MM.1S (cell line): ENCODE data around the gene TRIM68.

Source experiments
- DNase-seq: peaks from one replicate; pipeline ENCODE4 v3.0.0-alpha.2; 2015
- H2AFZ ChIP-seq: fragments of 300-600 bp; sonication (generic); 2 replicates; pipeline ENCODE4 v1.6.0; 2016; ENCODE audit warnings: antibody characterized with exemption, low read length
- H3F3A ChIP-seq: fragments of 300-600 bp; sonication (generic); 2 replicates; pipeline ENCODE4 v1.6.1; 2016; ENCODE audit warnings: mild to moderate bottlenecking, antibody characterized with exemption, low read length, moderate library complexity, mixed read lengths; ENCODE audit not compliant: insufficient read depth
- H3K27ac ChIP-seq: fragments of 300-600 bp; sonication (generic); 2 replicates; pipeline ENCODE4 v1.5.1; 2016; ENCODE audit warnings: mild to moderate bottlenecking, low read length
- H3K27me3 ChIP-seq: fragments of 300-600 bp; sonication (generic); replicated peaks from 2 replicates; pipeline ENCODE4 v1.6.0; 2016; ENCODE audit warnings: low read length; ENCODE audit not compliant: insufficient read depth
- H3K36me3 ChIP-seq: fragments of 300-600 bp; sonication (generic); replicated peaks from 2 replicates; pipeline ENCODE4 v1.6.1; 2016; ENCODE audit warnings: mild to moderate bottlenecking, low read length, mixed read lengths; ENCODE audit not compliant: insufficient read depth
- H3K4me1 ChIP-seq: fragments of 300-600 bp; sonication (generic); 2 replicates; pipeline ENCODE4 v1.6.1; 2016; ENCODE audit warnings: low read length, mixed read lengths
- H3K4me2 ChIP-seq: fragments of 300-600 bp; sonication (generic); 2 replicates; pipeline ENCODE4 v1.6.0; 2016; ENCODE audit warnings: low read depth, low read length
- H3K4me3 ChIP-seq: fragments of 300-600 bp; sonication (generic); 2 replicates; pipeline ENCODE4 v1.5.1; 2016; ENCODE audit warnings: low read length, mixed read lengths
- H3K79me2 ChIP-seq: fragments of 300-600 bp; sonication (generic); 2 replicates; pipeline ENCODE4 v1.6.1; 2016; ENCODE audit warnings: mixed run types, low read length, mixed read lengths
- H3K9ac ChIP-seq: fragments of 300-600 bp; sonication (generic); 2 replicates; pipeline ENCODE4 v1.6.1; 2016; ENCODE audit warnings: low read length, mixed read lengths
- H3K9me2 ChIP-seq: fragments of 300-600 bp; sonication (generic); replicated peaks from 2 replicates; pipeline ENCODE4 v1.6.1; 2016; ENCODE audit warnings: mild to moderate bottlenecking, low read length, mixed read lengths; ENCODE audit not compliant: insufficient read depth
- H3K9me3 ChIP-seq: fragments of 300-600 bp; sonication (generic); replicated peaks from 2 replicates; pipeline ENCODE4 v1.6.1; 2016; ENCODE audit warnings: mild to moderate bottlenecking, low read length, mixed read lengths; ENCODE audit not compliant: insufficient read depth
- H4K20me1 ChIP-seq: fragments of 300-600 bp; sonication (generic); 2 replicates; pipeline ENCODE4 v1.6.1; 2016; ENCODE audit warnings: mild to moderate bottlenecking, low read length, moderate library complexity, mixed read lengths; ENCODE audit not compliant: insufficient read depth
- EZH2 ChIP-seq: fragments of 300-600 bp; sonication (generic); optimal IDR thresholded peaks from 2 replicates; pipeline ENCODE3; 2017; ENCODE audit warnings: low read depth, mild to moderate bottlenecking, antibody characterized with exemption, low read length, mixed read lengths
- EZH2phosphoT487 ChIP-seq: fragments of 300-600 bp; sonication (generic); IDR thresholded peaks from 2 replicates; pipeline ENCODE4 v1.6.1; 2018; ENCODE audit warnings: antibody characterized with exemption, low read length
- TF ChIP-seq, protein P1 (sequence below): fragments of 300-600 bp; sonication (generic); IDR thresholded peaks from 2 replicates; pipeline ENCODE4 v1.5.1; 2016; ENCODE audit warnings: antibody characterized with exemption, low read length, mixed read lengths

The TRIM68 gene

DNA sequence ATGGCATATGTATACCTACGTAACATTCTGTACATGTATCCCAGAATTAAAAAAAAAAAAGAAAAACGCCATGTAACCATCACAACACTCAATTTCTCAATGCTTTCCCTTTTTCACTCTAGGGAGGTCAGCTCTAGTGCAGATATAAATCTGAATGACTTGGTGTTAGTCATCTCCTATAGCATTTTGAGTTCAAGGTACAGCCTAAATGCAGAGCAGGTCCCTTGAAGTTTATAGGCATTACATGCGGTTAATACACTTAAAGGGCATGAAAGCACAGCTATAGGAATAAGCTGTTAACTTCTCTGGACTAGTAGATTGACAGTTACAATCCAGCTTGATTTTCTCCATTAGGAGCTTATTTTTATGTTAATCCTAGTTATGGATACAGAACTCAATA lies 42.7 kb downstream of the TRIM68 start:
- H3K79me2 ChIP-seq = no peaks in the 10 kb centered on the region
- H3K27ac ChIP-seq = no peak overlapping the region
- H3K9me3 ChIP-seq = no peaks in the 10 kb centered on the region
- H3K4me2 ChIP-seq = no peak overlapping the region
- H3K9me2 ChIP-seq = no peaks in the 10 kb centered on the region
- H3K4me1 ChIP-seq = no peaks in the 10 kb centered on the region
- no peak overlapping the region for H2AFZ ChIP-seq
- H3K27me3 ChIP-seq = no peaks in the 10 kb centered on the region
- TF ChIP-seq EZH2phosphoT487 = no peak
- TF ChIP-seq, protein P1, sequence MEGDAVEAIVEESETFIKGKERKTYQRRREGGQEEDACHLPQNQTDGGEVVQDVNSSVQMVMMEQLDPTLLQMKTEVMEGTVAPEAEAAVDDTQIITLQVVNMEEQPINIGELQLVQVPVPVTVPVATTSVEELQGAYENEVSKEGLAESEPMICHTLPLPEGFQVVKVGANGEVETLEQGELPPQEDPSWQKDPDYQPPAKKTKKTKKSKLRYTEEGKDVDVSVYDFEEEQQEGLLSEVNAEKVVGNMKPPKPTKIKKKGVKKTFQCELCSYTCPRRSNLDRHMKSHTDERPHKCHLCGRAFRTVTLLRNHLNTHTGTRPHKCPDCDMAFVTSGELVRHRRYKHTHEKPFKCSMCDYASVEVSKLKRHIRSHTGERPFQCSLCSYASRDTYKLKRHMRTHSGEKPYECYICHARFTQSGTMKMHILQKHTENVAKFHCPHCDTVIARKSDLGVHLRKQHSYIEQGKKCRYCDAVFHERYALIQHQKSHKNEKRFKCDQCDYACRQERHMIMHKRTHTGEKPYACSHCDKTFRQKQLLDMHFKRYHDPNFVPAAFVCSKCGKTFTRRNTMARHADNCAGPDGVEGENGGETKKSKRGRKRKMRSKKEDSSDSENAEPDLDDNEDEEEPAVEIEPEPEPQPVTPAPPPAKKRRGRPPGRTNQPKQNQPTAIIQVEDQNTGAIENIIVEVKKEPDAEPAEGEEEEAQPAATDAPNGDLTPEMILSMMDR = no peak
- no peak for TF ChIP-seq EZH2
- no peaks in the 10 kb centered on the region for H4K20me1 ChIP-seq
- H3K36me3 ChIP-seq = no peaks in the 10 kb centered on the region
- no peak overlapping the region for H3K9ac ChIP-seq
- H3K4me3 ChIP-seq = no peak overlapping the region
- no peak for DNase-seq
- no peaks in the 10 kb centered on the region for H3F3A ChIP-seq

DNA sequence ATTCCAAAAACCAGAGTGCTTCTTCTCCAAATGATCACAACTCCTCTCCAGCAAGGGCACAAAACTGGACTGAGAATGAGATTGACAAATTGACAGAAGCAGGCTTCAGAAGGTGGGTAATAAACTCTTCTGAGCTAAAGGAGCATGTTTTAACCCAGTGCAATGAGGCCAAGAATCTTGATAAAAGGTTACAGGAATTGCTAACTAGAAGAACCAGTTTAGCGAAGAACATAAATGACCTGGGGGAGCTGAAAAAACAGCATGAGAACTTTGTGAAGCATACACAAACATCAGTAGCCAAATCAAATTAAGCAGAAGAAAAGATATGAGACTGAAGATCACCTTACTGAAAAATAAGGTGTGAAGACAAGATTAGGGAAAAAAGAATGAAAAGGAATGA lies 47.6 kb downstream of the TRIM68 start:
- Histone ChIP-seq H3K27ac (no peak overlapping the region), H2AFZ (no peak overlapping the region), H3K79me2 (no peaks in the 10 kb centered on the region), H4K20me1 (no peaks in the 10 kb centered on the region), H3F3A (no peaks in the 10 kb centered on the region), H3K4me2 (no peak overlapping the region), H3K9ac (no peak overlapping the region), H3K4me1 (no peaks in the 10 kb centered on the region), H3K9me3 (no peaks in the 10 kb centered on the region), H3K9me2 (no peaks in the 10 kb centered on the region), H3K36me3 (no peaks in the 10 kb centered on the region), H3K27me3 (no peaks in the 10 kb centered on the region), H3K4me3 (no peak overlapping the region)
- TF ChIP-seq EZH2phosphoT487 (no peak), EZH2 (no peak)
- TF ChIP-seq, protein P1 = no peak
- DNase-seq = no peak

DNA sequence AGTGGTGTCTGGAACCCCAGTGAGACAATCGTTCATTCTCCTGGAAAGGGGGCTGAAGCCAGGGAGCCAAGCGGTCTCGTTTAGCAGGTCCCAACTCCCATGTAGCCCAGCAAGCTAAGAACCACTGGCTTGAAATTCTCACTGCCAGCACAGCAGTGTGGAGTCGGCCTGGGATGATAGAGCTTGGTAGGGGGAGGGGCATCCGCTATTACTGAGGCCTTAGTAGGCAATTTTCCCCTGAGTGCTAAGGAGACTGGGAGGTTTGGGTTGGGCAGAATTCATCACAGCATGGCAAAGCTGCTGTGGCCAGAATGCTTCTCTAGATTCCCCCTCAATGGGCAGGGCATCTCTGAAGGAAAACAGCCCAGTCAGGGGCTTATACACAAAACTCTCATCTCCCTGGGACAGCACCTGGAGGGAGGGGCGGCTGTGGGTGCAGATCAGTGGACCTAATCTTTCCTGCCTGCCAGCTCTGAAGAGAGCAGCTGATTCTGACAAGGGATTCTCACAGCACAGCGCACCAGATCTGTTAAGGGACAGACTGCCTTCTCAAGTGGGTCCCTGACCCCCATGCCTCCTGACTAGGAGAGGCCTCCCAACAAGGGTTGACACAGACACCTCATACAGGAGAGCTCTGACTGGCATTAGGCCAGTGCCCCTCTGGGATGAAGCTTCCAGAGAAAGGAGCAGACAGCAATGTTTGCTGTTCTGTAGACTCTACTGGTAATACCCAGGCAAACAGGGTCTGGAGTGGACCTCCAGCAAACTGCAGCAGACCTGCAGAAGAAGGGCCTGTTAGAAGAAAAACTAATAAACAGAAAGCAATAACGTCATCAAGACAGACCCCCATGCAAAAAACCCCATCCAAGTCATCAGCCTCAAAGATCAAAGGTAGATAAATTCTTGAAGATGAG lies 48.2 kb downstream of the TRIM68 start:
- Histone ChIP-seq H3K79me2 (no peaks in the 10 kb centered on the region), H3K27ac (no peak overlapping the region), H3K27me3 (no peaks in the 10 kb centered on the region), H2AFZ (no peak overlapping the region), H3K9me2 (no peaks in the 10 kb centered on the region), H3K9ac (no peak overlapping the region), H3K4me3 (no peak overlapping the region), H4K20me1 (no peaks in the 10 kb centered on the region), H3K4me2 (no peak overlapping the region), H3K36me3 (no peaks in the 10 kb centered on the region), H3F3A (no peaks in the 10 kb centered on the region), H3K9me3 (no peaks in the 10 kb centered on the region), H3K4me1 (no peaks in the 10 kb centered on the region)
- no peak for DNase-seq
- TF ChIP-seq, protein P1 = no peak
- no peak for TF ChIP-seq EZH2
- TF ChIP-seq EZH2phosphoT487 = no peak
